Activated B cell treated with CpG ODN at 0.5 μM for 24 hours (primary cell): Measurements from ENCODE around the gene THSD4. TPM values are rescaled to one million over a fixed set of nuclear protein-coding genes. Genes with fewer than 3 reads are reported as not detected.

Source experiments
- ATAC-seq: fragments of 200-7000 bp; cut with Tn5 transposase; one replicate; pipeline ENCODE4 v1.10.0; 2021; ENCODE audit warnings: low read depth, mild to moderate bottlenecking, moderate library complexity
- CTCF ChIA-PET: fragments of 350-600 bp; sonication (Branson Sonifier 250); formaldehyde crosslinking; loops from one replicate; lab custom pipeline; 2021; ENCODE audit warnings: antibody characterized with exemption; lab: Charles Lee
- POLR2A ChIA-PET: fragments of 350-600 bp; sonication (Branson Sonifier 250); formaldehyde crosslinking; loops from one replicate; lab custom pipeline; 2021; ENCODE audit warnings: antibody characterized with exemption; lab: Charles Lee
- DNase-seq: peaks from one replicate; pipeline ENCODE4 v3.0.0; 2022
- H3K27ac Mint-ChIP-seq: one replicate; pipeline ENCODE4 v1.8.0; 2020; ENCODE audit warnings: mixed read lengths
- H3K27me3 Mint-ChIP-seq: one replicate; pipeline ENCODE4 v1.8.0; 2021; ENCODE audit warnings: mixed read lengths
- H3K36me3 Mint-ChIP-seq: one replicate; pipeline ENCODE4 v1.8.0; 2021; ENCODE audit warnings: low read depth, mixed read lengths
- H3K4me1 Mint-ChIP-seq: one replicate; pipeline ENCODE4 v1.8.0; 2021; ENCODE audit warnings: mixed read lengths
- H3K4me3 Mint-ChIP-seq: one replicate; pipeline ENCODE4 v1.8.0; 2020; ENCODE audit warnings: mild to moderate bottlenecking, mixed read lengths
- H3K9me3 Mint-ChIP-seq: one replicate; pipeline ENCODE4 v1.8.0; 2020; ENCODE audit warnings: mixed read lengths
- CTCF ChIP-seq: fragments of 200-600 bp; IDR thresholded peaks from one replicate; pipeline ENCODE4 v1.8.0; 2022; ENCODE audit warnings: antibody characterized with exemption, mild to moderate bottlenecking
- intact Hi-C: fragments of 100-400 bp; cut with micrococcal nuclease; formaldehyde crosslinking; loops from one replicate; pipeline ENCODE4 v1.15.1; 2024
- total RNA-seq: library from RNA; stranded (reverse); gene quantifications from 2 replicates; pipeline ENCODE4 v1.2.3, GENCODE V29; 2022

THSD4 gene
- total RNA-seq, 1 donor from 2014 or later, result not detected

GRCh38 chr15:71306538-71306937, 191.3 kb downstream of the THSD4 start:
- intact Hi-C loops, result no loop called here
- no peaks in the 10 kb centered on the region for H3K4me1 Mint-ChIP-seq

GRCh38 chr15:71312194-71312708, 197.0 kb downstream of the THSD4 start:
- no peak for ATAC-seq
- Mint-ChIP-seq H3K4me3 (no peak overlapping the region), H3K4me1 (no peaks in the 10 kb centered on the region), H3K27me3 (peaks cover 2% of the 10 kb centered on the region), H3K36me3 (no peaks in the 10 kb centered on the region), H3K27ac (no peak overlapping the region), H3K9me3 (peaks cover 7% of the 10 kb centered on the region)
- TF ChIP-seq CTCF, result no peak
- intact Hi-C loops, result no loop called here
- CTCF ChIA-PET, result no interaction called here
- DNase-seq, result no peak
- POLR2A ChIA-PET, result no interaction called here

More at GRCh38 chr15:71306538-71306937, 191.3 kb downstream of the THSD4 start:
- no peak for DNase-seq
- peaks cover 3% of the 10 kb centered on the region for H3K27me3 Mint-ChIP-seq
- TF ChIP-seq CTCF, result no peak
- POLR2A ChIA-PET, result no interaction called here
- H3K36me3 Mint-ChIP-seq, result no peaks in the 10 kb centered on the region
- no peak overlapping the region for H3K4me3 Mint-ChIP-seq
- CTCF ChIA-PET, result no interaction called here
- H3K27ac Mint-ChIP-seq, result no peak overlapping the region
- ATAC-seq, result no peak
- no peaks in the 10 kb centered on the region for H3K9me3 Mint-ChIP-seq

- Mint-ChIP-seq H3K4me3 (no peak overlapping the region), H3K27ac (no peak overlapping the region), H3K36me3 (no peaks in the 10 kb centered on the region), H3K27me3 (peaks cover 2% of the 10 kb centered on the region), H3K4me1 (no peaks in the 10 kb centered on the region), H3K9me3 (peaks cover 10% of the 10 kb centered on the region)
- intact Hi-C loops, result no loop called here
- POLR2A ChIA-PET, result no interaction called here
- DNase-seq, result no peak
- no peak for TF ChIP-seq CTCF
- no peak for ATAC-seq
- CTCF ChIA-PET, result no interaction called here
Measured at GRCh38 chr15:71312731-71313460, 197.6 kb downstream of the THSD4 start.

- Mint-ChIP-seq H3K9me3 (peaks cover 10% of the 10 kb centered on the region), H3K4me1 (no peaks in the 10 kb centered on the region), H3K4me3 (no peak overlapping the region), H3K27ac (no peak overlapping the region), H3K36me3 (no peaks in the 10 kb centered on the region), H3K27me3 (peaks cover 2% of the 10 kb centered on the region)
- no peak for DNase-seq
- TF ChIP-seq CTCF, result no peak
- intact Hi-C loops, result no loop called here
- no peak for ATAC-seq
- ChIA-PET CTCF (no interaction called here), POLR2A (no interaction called here)
Measured at GRCh38 chr15:71313806-71314205, 198.5 kb downstream of the THSD4 start.

- H3K4me3 Mint-ChIP-seq, result no peak overlapping the region
- intact Hi-C loops, result no loop called here
- H3K27me3 Mint-ChIP-seq, result peaks cover 2% of the 10 kb centered on the region
- no peak overlapping the region for H3K27ac Mint-ChIP-seq
- DNase-seq (no peak), ATAC-seq (no peak)
- POLR2A ChIA-PET, result no interaction called here
- H3K4me1 Mint-ChIP-seq, result no peaks in the 10 kb centered on the region
- peaks cover 10% of the 10 kb centered on the region for H3K9me3 Mint-ChIP-seq
- no peaks in the 10 kb centered on the region for H3K36me3 Mint-ChIP-seq
- TF ChIP-seq CTCF, result no peak
- CTCF ChIA-PET, result no interaction called here
Measured at GRCh38 chr15:71314956-71315537, 199.8 kb downstream of the THSD4 start.
